B cell (primary cell): ENCODE results near the gene PARVA. TPM values are rescaled to one million over a fixed set of nuclear protein-coding genes. Genes with fewer than 3 reads are reported as not detected.

Experiments
- ATAC-seq: fragments of 200-7000 bp; cut with Tn5 transposase; one replicate; pipeline ENCODE4 v1.10.0; 2021; ENCODE audit warnings: low read depth, mild to moderate bottlenecking, moderate number of reproducible peaks, moderate library complexity
- CTCF ChIA-PET: fragments of 350-600 bp; sonication (Branson Sonifier 250); formaldehyde crosslinking; loops from one replicate; lab custom pipeline; 2021; ENCODE audit warnings: antibody characterized with exemption, inconsistent platforms; lab: Charles Lee
- POLR2A ChIA-PET: fragments of 350-600 bp; sonication (Branson Sonifier 250); formaldehyde crosslinking; loops from one replicate; lab custom pipeline; 2021; ENCODE audit warnings: antibody characterized with exemption; lab: Charles Lee
- DNase-seq: peaks from one replicate; pipeline ENCODE4 v3.0.0; 2013
- H2AFZ ChIP-seq: 2 replicates; pipeline ENCODE4 v1.6.1; 2012; ENCODE audit warnings: mild to moderate bottlenecking, low read depth, low read length; ENCODE audit not compliant: insufficient read depth, poor library complexity, severe bottlenecking
- H3K27ac ChIP-seq, 2 donors: 1 replicate in 1 of 2; 2 replicates in 1 of 2; pipeline ENCODE4 v1.5.1; 2012 to 2013; ENCODE audit warnings: low read length in 2 of 2, mild to moderate bottlenecking in 2 of 2, moderate library complexity in 1 of 2
- H3K27me3 ChIP-seq, 4 experiments: fragments of 200-600 bp in 1 of 4; sonication (generic) in 1 of 4; replicated peaks in 1 of 4; 1 replicate in 2 of 4; 2 replicates in 2 of 4; pipeline versions ENCODE4 v1.6.1 to v1.7.0; 2013 to 2016; ENCODE audit warnings: low read length in 3 of 4, mild to moderate bottlenecking in 2 of 4, mixed read lengths in 1 of 4, moderate library complexity in 1 of 4; ENCODE audit not compliant: insufficient read depth in 4 of 4, control insufficient read depth in 3 of 4; ENCODE audit errors: control extremely low read depth in 1 of 4
- H3K36me3 ChIP-seq, 2 experiments: replicated peaks in 1 of 2; 1 replicate in 1 of 2; 2 replicates in 1 of 2; pipeline versions ENCODE4 v1.6.1 to v1.7.1; 2013; ENCODE audit warnings: low read length in 1 of 2; ENCODE audit not compliant: insufficient read depth in 2 of 2, control insufficient read depth in 1 of 2; ENCODE audit errors: control extremely low read depth in 1 of 2, extremely low read depth in 1 of 2
- H3K4me1 ChIP-seq, 2 donors: fragments of 200-600 bp in 1 of 2; sonication (generic) in 1 of 2; 1 replicate in 1 of 2; 2 replicates in 1 of 2; pipeline versions ENCODE4 v1.5.1 to v1.6.1; 2013 to 2017; ENCODE audit warnings: low read length in 2 of 2; ENCODE audit not compliant: control insufficient read depth in 2 of 2, insufficient read depth in 2 of 2
- H3K4me2 ChIP-seq: replicated peaks from 2 replicates; pipeline ENCODE3; 2012; ENCODE audit warnings: mild to moderate bottlenecking, low read depth, low read length; ENCODE audit not compliant: poor library complexity, severe bottlenecking
- H3K4me3 ChIP-seq, 5 experiments: fragments of 200-600 bp in 1 of 5; sonication (generic) in 1 of 5; 1 replicate in 3 of 5; 2 replicates in 2 of 5; pipeline versions ENCODE4 v1.5.1 to v1.7.0; 2011 to 2016; ENCODE audit warnings: low read length in 4 of 5, mild to moderate bottlenecking in 4 of 5, low read depth in 2 of 5, control low read depth in 1 of 5, moderate library complexity in 1 of 5; ENCODE audit not compliant: insufficient read depth in 1 of 5; ENCODE audit errors: control extremely low read depth in 1 of 5, extremely low read depth in 1 of 5
- H3K79me2 ChIP-seq: fragments of 200-600 bp; sonication (generic); one replicate; pipeline ENCODE4 v1.6.0; 2016; ENCODE audit warnings: low read length; ENCODE audit not compliant: control insufficient read depth, insufficient read depth
- H3K9ac ChIP-seq: fragments of 200-600 bp; sonication (generic); 2 replicates; pipeline ENCODE4 v1.6.1; 2017; ENCODE audit warnings: mild to moderate bottlenecking, low read length, moderate library complexity
- H3K9me3 ChIP-seq, 3 donors: one replicate each; pipeline versions ENCODE4 v1.6.1 to v1.7.1; 2013; ENCODE audit warnings: low read length in 2 of 3; ENCODE audit not compliant: control insufficient read depth in 2 of 3, insufficient read depth in 1 of 3; ENCODE audit errors: control extremely low read depth in 1 of 3
- H4K20me1 ChIP-seq: 2 replicates; pipeline ENCODE4 v1.6.0; 2012; ENCODE audit warnings: mild to moderate bottlenecking, low read length; ENCODE audit not compliant: insufficient read depth, control insufficient read depth, poor library complexity, severe bottlenecking
- H3K27ac Mint-ChIP-seq: one replicate; pipeline ENCODE4 v1.8.0; 2021; ENCODE audit warnings: mixed read lengths
- H3K27me3 Mint-ChIP-seq: one replicate; pipeline ENCODE4 v1.8.0; 2021; ENCODE audit warnings: mixed read lengths
- H3K4me1 Mint-ChIP-seq: one replicate; pipeline ENCODE4 v1.8.0; 2021; ENCODE audit warnings: mixed read lengths
- H3K4me3 Mint-ChIP-seq: one replicate; pipeline ENCODE4 v1.8.0; 2021; ENCODE audit warnings: mixed read lengths
- H3K9me3 Mint-ChIP-seq: one replicate; pipeline ENCODE4 v1.8.0; 2022; ENCODE audit warnings: mixed read lengths; ENCODE audit not compliant: insufficient read depth
- CTCF ChIP-seq: fragments of 200-600 bp; IDR thresholded peaks from one replicate; pipeline ENCODE4 v1.8.0; 2022; ENCODE audit warnings: antibody characterized with exemption, mild to moderate bottlenecking
- EZH2 ChIP-seq: IDR thresholded peaks from 2 replicates; pipeline ENCODE4 v1.6.1; 2012; ENCODE audit warnings: borderline replicate concordance, low read depth, mild to moderate bottlenecking, moderate library complexity, low read length; ENCODE audit not compliant: insufficient read depth, poor library complexity, severe bottlenecking
- WGBS: methylation state at CpG from one replicate; pipeline ENCODE4 v1.1.5; 2013; ENCODE audit warnings: missing lambda C conversion rate; ENCODE audit not compliant: insufficient coverage; 5-methylcytosine and 5-hydroxymethylcytosine counted together
- intact Hi-C: fragments of 100-400 bp; cut with micrococcal nuclease; formaldehyde crosslinking; loops from one replicate; pipeline ENCODE4 v1.10.0; 2022
- polyA plus RNA-seq: library from polyadenylated mRNA; depleted of rRNA; stranded (reverse); fragments of >200 nt; gene quantifications from 2 replicates; pipeline ENCODE4 v1.2.3, GENCODE V29; 2012
- total RNA-seq, 2 donors: library from RNA; stranded (reverse); fragments of 120-200 nt in 1 of 2; gene quantifications; 1 replicate in 1 of 2; 2 replicates in 1 of 2; pipeline versions ENCODE4 v1.2.3 to v1.2.4, GENCODE V29; 2013 to 2022

The PARVA gene
- total and polyA plus RNA-seq, 2 donors (not counting 1 experiment from before 2014, with no cell fraction given): not detected

GRCh38 chr11:12432507-12432906, 55.1 kb downstream of the PARVA start:
- H3K4me1 ChIP-seq: no peaks in the 10 kb centered on the region
- WGBS: 100% methylated on average over 1 of the region's 6 CpGs
- Mint-ChIP-seq H3K27ac (no peak overlapping the region), H3K9me3 (no peaks in the 10 kb centered on the region), H3K4me1 (no peaks in the 10 kb centered on the region), H3K4me3 (no peak overlapping the region), H3K27me3 (peaks cover 12% of the 10 kb centered on the region)
- POLR2A ChIA-PET: no interaction called here
- H2AFZ ChIP-seq: no peak overlapping the region
- intact Hi-C loops: no loop called here
- ATAC-seq (no peak), DNase-seq (no peak)
- no peaks in the 10 kb centered on the region for H3K27me3 ChIP-seq
- no peak for TF ChIP-seq EZH2
- no peak for TF ChIP-seq CTCF
- H3K36me3 ChIP-seq: no peaks in the 10 kb centered on the region
- H4K20me1 ChIP-seq: no peaks in the 10 kb centered on the region
- H3K9me3 ChIP-seq: no peaks in the 10 kb centered on the region
- no peaks in the 10 kb centered on the region for H3K79me2 ChIP-seq
- CTCF ChIA-PET: no interaction called here
- no peak overlapping the region for H3K4me2 ChIP-seq
- no peak overlapping the region for H3K27ac ChIP-seq
- no peak overlapping the region for H3K9ac ChIP-seq
- no peak overlapping the region for H3K4me3 ChIP-seq

- CTCF ChIA-PET: no interaction called here
- TF ChIP-seq CTCF (no peak), EZH2 (no peak)
- 87% methylated on average over 3 of the region's 3 CpGs for WGBS
Measured at GRCh38 chr11:12433121-12433520, 55.8 kb downstream of the PARVA start.

More at GRCh38 chr11:12433121-12433520, 55.8 kb downstream of the PARVA start:
- no peak overlapping the region for H3K27ac ChIP-seq
- Mint-ChIP-seq H3K27ac (no peak overlapping the region), H3K4me3 (no peak overlapping the region), H3K4me1 (no peaks in the 10 kb centered on the region), H3K9me3 (no peaks in the 10 kb centered on the region), H3K27me3 (peaks cover 12% of the 10 kb centered on the region)
- no peak overlapping the region for H3K9ac ChIP-seq
- no peaks in the 10 kb centered on the region for H3K36me3 ChIP-seq
- no peaks in the 10 kb centered on the region for H3K27me3 ChIP-seq
- H3K9me3 ChIP-seq: no peaks in the 10 kb centered on the region
- no peaks in the 10 kb centered on the region for H4K20me1 ChIP-seq
- H3K79me2 ChIP-seq: no peaks in the 10 kb centered on the region
- H3K4me3 ChIP-seq: no peak overlapping the region
- ATAC-seq (no peak), DNase-seq (no peak)
- POLR2A ChIA-PET: no interaction called here
- intact Hi-C loops: no loop called here
- H3K4me2 ChIP-seq: no peak overlapping the region
- H3K4me1 ChIP-seq: no peaks in the 10 kb centered on the region
- H2AFZ ChIP-seq: no peak overlapping the region
